ENCODE results near the gene RPL5.
A peak's percentile ranks its signal among the peaks of the same experiment; 100 is the strongest.
"Not testable (repeated sequence)": the region's sequence is repeated elsewhere in the genome, so short reads cannot be mapped to it uniquely, and the experiment has no call there.

Gene RPL5

DNA sequence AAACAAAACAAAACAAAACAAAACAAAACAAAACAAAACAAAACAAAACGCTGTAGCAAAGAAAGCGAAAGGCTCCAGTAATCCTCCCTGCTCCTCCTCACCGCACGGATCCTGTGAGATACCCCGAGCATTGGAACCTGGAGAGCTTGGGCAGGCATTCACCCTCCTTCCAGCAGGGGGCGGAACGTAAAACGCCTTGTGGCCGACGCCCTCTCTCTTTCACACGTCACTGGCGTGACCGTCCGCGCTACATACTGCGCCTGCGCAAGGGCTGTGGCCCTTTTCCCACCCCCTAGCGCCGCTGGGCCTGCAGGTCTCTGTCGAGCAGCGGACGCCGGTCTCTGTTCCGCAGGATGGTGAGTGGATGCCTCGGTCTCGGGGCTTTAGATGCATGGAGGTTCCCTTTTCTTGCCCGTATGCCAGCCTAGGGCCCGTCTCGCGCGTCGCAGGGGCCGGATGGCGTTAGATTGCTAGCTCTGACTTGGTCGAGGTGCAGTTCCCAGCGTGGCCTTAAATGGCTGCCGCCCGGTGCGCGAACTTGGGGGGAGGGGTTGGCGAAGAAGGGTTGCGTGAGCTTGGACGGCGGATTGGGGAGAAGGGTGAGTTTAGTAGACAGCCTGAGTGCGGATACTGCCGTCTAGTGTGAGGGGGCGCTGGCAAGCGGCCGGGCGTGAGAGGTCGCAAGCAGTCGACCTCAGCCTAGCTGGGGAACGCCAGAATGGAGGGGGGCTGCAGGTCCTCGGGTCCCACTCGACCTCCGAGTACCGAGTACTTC lies at the start of gene RPL5:
TSS of gene RPL5 (plus strand) at position 279 of the 775 bp plus-strand sequence. CDS start at position 354, 75 bp downstream.
- peak within 1 kb of the TSS; percentile 98 for H3K4me3 ChIP-seq
- TF ChIP-seq, protein P1, sequence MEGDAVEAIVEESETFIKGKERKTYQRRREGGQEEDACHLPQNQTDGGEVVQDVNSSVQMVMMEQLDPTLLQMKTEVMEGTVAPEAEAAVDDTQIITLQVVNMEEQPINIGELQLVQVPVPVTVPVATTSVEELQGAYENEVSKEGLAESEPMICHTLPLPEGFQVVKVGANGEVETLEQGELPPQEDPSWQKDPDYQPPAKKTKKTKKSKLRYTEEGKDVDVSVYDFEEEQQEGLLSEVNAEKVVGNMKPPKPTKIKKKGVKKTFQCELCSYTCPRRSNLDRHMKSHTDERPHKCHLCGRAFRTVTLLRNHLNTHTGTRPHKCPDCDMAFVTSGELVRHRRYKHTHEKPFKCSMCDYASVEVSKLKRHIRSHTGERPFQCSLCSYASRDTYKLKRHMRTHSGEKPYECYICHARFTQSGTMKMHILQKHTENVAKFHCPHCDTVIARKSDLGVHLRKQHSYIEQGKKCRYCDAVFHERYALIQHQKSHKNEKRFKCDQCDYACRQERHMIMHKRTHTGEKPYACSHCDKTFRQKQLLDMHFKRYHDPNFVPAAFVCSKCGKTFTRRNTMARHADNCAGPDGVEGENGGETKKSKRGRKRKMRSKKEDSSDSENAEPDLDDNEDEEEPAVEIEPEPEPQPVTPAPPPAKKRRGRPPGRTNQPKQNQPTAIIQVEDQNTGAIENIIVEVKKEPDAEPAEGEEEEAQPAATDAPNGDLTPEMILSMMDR (IDR thresholded peaks at IDR 0.05) = peak; percentile 76
- DNase-seq (ENCODE audit: low spot score) = peak; percentile 97

DNA sequence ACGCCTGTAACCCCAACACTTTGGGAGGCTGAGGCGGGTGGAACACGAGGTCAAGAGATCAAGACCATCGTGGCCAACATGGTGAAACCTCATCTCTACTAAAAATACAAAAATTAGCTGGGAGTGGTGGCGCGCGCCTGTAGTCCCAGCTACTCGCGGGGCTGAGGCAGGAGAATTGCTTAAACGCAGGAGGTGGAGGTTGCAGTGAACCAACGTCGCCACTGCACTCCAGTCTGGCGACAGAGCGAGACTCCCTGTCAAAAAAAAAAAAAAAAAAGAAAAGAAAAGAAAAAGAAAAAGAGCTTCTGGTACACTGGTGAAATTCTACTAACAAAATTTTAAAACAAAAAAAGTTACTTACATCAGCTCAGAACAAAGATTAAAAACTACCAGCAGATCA lies 48.3 kb upstream of the RPL5 start:
- Histone ChIP-seq H3K27ac (peak overlapping the region in 1 of 2 donors; percentile 97), H3K4me3 (peak overlapping the region; percentile 84)
- DNase-seq (ENCODE audit: low spot score) = not testable (repeated sequence)

More for the DNA sequence above, at the start of gene RPL5:
- peak within 1 kb of the TSS; percentile 90 to 96 for H3K27ac ChIP-seq

DNA sequence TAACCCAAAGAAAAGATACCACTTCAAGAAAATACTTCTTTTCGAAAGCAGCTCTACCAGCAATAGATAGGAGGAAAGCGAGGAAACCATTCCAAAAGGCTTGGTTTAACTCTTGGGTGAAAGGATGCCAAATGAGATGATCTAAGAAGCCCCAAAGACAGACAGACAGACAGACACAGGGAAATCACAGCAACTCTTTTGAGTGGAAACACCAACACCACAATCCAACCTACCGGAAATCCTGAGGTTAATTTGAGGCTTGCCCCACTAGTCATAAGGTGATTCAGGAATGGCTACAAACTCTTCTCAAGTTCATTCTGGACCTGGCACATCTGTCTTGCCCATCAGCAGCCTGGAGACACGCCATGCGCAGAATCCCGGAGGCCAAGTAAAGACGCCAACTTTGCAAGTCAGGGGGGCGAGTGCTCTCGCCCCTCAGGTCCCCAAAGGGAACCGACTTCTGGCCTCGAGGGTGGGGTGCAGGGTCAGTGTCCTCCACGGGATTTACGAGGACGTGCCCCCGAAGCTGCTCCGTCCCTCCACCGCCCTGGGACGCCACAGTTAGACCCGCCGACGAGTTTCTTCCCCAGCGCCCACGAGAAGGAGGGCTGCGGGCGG lies 47.7 kb upstream of the RPL5 start:
- Histone ChIP-seq H3K4me3 (peak overlapping the region; percentile 84), H3K27ac (peak overlapping the region; percentile 96 to 97)
- no peak for DNase-seq (ENCODE audit: low spot score)
- TF ChIP-seq, protein P1 (IDR thresholded peaks at IDR 0.05) = no peak

DNA sequence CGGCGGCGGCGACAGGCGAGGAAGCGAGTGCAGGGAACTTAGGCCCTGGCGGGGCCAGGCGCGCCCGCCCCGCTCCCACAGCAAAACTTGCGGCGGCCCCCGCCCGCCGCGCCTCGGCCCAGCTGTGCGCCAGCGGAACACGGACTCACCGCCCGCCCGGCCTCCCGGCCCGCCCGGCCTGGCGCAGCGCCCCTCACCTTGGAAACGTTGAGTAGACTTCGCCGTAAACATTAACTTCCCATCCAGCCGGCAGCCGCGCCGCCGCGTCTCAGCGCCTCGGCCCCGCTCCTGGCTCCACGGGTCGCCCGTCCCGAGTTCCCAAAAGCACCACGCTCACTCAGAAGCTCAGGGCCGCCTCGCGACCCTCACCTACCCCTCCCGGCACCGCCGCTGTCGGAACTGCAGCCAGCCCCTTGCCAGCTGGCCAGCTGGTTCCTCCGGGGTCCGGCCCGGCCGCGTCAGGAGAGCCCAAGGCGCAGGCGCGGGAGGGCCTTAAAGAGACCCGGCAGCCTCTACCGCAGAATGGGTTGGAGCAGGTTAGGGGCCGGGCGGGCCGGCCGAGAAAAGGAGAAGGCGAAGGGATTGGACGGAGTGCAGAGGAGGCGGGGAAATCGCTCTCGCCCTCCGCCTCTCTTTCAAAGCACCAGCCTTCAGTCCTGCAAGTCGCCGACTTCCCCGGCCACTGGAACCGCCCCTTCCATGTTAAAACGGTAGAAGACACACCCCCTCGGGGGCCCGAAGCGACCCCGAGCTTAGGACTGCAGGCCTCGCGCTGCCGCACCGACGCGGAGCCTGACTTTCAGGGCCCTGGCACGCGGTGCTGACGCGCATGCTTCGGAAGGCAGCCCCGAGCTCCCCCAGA lies 47.0 kb upstream of the RPL5 start, which contains the start of gene EVI5:
TSS of gene EVI5 (minus strand) at position 470 of the 862 bp plus-strand sequence. CDS start 48,562 bp downstream, outside the sequence.
- peak within 1 kb of the TSS; percentile 84 for H3K4me3 ChIP-seq
- peak within 1 kb of the TSS; percentile 96 to 97 for H3K27ac ChIP-seq
- DNase-seq (ENCODE audit: low spot score) = peak; percentile 96
- TF ChIP-seq, protein P1 (IDR thresholded peaks at IDR 0.05) = no peak

DNA sequence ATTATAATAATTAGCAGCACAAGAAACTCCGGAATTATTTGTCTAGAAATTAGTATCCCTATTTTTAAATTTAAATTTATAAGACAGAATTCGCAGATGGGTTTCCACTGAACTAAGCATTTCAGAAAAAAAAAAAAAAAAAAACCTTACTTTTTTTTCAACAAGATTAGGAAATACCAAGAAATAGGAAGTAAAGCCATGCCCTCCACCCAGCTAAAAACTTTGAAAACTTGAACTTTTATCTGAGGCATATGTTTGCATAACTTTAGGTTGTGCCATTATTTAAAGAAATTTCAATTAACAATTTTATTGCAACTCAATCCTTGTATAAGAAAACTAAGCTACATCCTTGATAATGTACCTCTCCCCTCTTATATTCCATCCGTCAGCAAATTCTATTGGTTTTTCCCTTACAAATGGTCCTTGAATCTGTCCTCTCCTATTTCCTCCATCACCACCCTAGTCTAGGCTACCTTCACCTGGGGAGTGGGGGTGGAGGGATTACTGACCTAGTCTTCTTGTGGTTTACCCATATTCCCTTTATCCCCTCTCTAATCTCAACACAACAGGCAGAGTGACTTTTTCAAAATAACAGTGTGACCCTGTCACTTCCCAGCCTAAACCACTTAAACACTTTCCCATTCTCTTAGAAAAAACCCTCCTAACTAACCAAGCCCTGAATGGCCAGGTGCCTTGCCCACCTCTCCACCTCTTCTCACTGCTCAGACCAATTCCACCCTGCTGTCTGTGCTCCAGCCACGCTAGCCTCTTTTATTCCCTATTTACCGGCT lies 45.5 kb upstream of the RPL5 start:
- Histone ChIP-seq H3K27ac (peak overlapping the region in 1 of 2 donors; percentile 96), H3K4me3 (peak overlapping the region; percentile 84)
- DNase-seq (ENCODE audit: low spot score) = no peak
- TF ChIP-seq, protein P1 (IDR thresholded peaks at IDR 0.05) = no peak

DNA sequence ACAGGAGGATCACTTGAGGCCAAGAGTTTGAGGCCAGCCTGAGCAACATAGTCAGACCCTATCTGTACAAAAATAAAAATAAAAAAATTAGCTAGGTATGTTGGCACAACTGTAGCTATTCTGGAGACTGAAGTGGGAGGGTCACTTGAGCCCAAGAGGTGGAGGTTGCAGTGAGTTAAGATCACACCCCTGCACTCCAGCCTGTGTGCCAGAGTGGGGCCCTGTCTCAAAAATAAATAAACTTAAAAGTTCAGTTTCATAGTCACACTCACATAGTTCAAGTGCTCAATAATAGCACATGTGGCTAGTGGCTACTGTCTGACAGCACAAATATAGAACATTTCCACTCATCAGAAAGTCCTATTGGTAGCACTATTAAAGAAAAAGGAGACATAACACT lies 41.8 kb upstream of the RPL5 start:
- no peak overlapping the region for H3K4me3 ChIP-seq
- no peak for DNase-seq (ENCODE audit: low spot score)

More for the DNA sequence above, 41.8 kb upstream of the RPL5 start:
- no peak overlapping the region for H3K27ac ChIP-seq
- TF ChIP-seq, protein P1 (IDR thresholded peaks at IDR 0.05) = no peak
